Dermis microvascular lymphatic vessel endothelial cell (primary cell): ENCODE measurements around the gene ABHD14A. TPM values are rescaled to one million over a fixed set of nuclear protein-coding genes. Genes with fewer than 3 reads are reported as not detected.
"Not testable (repeated sequence)": the region's sequence is repeated elsewhere in the genome, so short reads cannot be mapped to it uniquely, and the experiment has no call there.

Experiments
- DNase-seq, 2 donors: peaks; one replicate each; pipeline versions ENCODE4 v3.0.0 to v3.0.0-alpha.2; 2010; ENCODE audit warnings: low read depth in 2 of 2
- total RNA-seq: library from RNA; depleted of rRNA; stranded (reverse); fragments of >200 nt; gene quantifications from 2 replicates; pipeline ENCODE4 v1.2.1, GENCODE V29; 2014

ABHD14A gene
- 4.2 and 5.3 TPM in 2 replicates for total RNA-seq

DNA sequence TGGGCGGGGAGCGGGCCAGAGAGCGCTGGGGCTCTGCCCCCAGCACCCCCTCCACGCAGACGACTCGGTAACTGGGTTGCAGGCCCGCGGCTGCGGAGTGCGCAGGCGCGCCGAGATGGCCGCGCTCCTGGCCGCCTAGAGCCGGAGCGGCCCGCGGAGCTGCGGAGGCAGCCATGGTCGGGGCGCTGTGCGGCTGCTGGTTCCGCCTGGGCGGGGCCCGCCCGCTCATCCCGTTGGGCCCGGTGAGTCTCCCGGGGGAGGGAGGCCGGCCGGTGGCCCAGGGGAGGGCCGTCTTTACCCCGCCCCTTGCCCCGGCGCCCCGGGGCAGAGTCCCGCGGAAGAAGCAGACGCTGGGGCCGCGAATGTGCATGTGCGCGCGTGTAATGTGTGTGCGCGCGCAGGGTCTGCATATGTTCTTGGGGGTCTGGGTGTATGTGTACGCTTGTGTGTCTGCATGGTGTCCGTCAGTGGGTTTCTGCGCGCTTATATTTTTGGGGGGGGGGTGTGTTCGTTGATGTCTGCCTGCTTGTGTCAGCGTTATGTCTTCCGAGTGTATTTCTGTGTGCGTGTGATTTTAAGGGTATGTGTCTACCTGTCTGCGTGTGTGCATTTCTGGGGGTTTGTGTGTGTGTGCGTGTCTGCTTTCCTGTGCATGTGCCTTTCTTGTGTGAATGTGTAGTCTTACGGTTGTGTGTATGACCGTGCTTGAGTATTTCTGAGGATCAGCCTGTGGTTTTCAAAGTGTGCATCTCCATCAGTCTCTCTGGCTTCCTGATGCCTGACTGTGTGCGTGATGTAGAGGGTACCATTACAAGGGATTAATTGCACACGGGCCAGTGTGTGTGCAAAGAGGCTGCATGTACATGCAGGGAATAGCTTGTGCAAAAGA is at the start of gene ABHD14A:
TSS of gene ABHD14A (plus strand) at position 102 of the 889 bp plus-strand sequence. CDS start at position 174, 72 bp downstream.
- DNase-seq: peak in 1 of 2 donors; percentile 67

DNA sequence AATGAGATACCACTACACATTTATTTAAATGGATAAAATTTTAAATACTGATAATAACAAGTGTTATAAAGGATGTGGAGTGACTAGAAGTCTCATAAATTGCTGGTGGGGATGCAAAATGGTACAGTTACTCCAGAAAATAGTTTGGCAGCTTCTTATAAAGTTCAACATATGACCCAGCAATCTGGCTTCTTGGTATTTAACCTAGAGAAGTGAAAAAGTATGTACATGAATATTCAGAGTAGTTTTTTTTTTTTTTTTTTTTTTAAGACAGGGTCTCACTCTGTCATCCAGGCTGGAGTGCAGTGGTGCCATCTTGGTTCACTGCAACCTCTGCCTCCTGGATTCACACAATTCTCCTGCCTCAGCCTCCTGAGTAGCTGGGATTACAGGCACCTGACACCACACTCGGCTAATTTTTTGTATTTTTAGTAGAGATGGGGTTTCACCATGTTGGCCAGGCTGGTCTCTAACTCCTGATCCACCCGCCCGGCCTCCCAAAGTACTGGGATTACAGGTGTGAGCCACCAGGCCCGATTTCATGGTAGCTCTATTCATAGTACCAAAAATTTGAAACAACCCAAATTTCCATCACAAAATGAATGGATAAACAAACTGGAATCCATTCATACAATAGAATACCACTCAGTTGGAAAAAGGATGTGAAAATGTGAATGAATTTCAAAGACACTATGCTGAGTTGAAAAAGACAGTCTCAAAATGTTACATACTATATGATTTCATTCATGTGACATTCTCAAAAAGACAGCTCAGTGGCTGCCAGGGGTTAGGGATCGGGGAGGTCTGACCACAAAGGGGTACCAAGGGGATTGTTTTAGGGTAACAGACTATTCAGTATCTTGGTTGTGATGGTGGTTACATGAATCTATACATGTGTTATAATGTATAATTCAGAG is 47.5 kb upstream of the ABHD14A start:
- no peak for DNase-seq

DNA sequence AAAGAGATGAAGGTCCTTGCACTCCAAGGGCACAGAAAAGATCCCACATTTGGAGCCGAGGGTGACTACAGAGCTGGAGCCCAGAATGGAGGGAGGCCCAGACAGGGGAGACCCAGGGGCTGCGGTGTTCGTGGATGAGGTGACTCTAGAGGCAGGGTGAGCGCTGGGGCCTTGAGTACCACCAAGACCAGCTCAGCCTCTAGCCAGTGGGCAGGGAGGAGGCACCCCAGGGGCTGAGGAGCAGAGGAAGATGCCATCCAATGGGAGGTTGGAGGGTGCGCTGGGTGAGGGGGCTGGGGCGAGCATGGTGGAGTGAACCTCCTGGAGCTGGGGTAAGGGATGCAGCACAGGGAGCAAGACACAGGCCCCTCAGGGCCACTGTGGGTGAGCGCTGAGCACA is 46.4 kb upstream of the ABHD14A start:
- no peak for DNase-seq

DNA sequence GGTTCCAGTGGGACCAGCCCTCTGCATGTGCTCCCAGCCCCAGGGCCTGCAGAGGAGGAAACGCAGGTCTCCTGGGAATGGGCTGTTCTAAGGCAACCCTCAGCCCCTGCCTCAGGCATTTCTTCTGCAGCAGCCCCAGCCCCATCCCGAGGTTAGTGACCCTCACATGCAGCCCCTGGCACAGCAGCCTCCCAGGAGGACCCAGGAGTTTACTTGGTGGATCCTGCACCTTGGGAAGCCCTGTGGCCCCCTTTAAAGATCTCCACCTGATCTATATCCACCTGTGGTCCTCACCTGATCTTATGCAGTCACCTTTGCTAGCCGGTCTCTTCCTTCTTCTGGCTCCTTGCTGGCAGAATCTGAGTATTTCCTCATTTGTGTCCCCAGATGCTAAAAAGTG is 45.9 kb upstream of the ABHD14A start:
- not testable (repeated sequence) for DNase-seq

DNA sequence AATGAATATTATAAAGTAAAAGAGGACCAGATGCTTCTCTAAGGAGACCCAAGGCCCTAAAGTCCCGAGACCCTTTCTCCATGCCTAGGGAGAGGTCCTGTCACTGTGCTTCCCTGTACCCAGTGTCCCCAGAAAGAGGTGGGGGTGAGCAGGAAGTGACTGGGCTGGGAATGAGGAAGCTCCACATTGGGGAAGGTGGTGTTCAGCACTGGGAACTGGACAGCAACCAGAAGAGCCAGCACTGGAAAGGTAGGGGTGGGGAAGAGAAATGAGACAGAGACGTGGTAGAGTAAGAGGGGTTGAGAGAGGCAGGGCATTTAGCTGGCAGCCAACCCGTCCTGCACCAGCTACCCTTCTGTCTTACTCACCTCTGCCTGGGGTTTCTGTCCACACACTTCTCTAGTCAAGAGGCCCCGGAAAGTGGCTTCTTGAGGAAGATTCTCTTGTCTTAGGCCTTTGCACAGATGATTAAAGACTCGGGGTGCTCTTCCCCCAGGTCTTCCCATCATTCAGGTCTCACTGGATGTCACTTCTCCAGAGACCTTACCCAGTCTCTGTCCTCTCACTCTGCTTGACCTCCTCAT is 45.4 kb upstream of the ABHD14A start:
- DNase-seq: no peak

DNA sequence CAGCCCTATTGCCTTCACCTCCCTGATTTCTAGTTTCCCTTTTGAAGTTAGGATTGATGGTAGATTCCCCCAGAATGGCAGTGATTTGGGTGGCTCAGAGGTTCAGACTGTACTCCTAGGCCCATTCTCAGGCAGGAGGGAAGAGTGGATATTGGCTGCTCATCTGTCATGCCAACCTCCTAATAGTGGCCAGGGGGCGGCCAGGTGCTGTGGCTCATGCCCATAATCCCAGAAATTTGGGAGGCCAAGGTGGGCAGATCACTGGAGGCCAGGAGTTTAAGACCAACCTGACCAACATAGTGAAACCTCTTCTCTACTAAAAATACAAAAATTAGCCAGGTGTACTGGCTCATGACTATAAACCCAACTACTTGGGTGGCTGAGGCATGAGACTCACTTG is 44.4 kb upstream of the ABHD14A start:
- DNase-seq: no peak

DNA sequence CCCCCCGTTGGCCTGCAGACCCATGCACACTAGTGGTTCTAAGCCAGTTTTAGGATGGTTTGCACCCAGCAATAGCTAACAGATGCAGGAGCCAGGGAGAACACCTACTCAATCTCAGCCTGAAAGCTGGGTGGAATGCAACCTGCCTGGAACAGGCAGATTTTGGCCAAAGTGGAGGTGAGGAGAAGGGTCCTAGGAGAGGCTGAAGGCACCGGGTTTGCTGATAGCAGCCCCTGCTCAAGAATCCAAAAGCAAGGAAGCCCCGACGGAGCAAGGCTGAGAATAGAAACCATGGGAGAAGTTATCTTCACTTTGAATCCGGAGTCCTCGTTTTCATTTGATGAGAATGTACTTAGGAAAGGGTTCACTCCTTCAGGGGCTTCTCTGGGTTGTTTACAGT is 43.1 kb upstream of the ABHD14A start:
- no peak for DNase-seq

DNA sequence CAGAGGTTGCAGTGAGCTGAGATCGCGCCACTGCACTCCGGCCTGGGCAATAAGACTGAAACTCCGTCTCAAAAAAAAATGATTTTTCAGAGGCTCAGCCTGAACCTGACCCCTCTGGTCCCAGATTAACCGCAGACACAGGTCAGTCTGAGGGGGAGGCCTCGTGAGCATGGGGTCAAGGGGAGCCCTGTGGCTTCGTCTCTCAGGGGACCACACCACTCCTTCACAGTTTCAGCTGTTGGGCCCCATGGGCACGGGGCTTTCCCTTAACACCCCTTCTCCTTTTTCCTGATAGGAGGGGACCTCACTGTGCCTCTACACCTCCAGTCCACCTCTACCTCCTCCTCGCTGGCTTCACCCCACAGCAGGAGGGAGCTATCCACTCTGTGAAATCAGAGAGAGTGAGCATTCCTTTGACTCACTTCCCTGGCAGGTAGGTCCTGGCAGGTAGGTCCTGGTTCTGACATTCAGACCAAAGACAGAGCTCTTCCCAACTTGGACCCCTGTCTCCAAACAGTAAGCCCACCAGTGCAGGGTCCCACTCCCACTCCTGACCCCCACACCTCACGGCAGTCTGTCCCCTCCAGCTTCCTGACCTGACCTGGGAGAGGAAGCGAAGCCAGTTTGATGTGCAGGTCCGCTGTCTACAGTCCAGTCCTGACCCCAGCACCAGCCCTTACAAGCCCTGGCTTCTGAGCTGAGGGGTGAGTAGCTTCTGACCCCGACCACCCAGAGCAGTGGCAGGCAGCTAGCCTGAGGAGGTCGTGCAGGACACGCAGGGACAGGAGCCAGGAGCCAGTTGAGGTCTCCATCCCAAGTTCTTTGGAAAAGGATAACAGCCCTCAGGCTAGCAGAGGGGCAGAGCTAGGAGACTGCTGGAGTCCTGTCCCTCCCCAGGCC is 42.1 kb upstream of the ABHD14A start:
- no peak for DNase-seq

DNA sequence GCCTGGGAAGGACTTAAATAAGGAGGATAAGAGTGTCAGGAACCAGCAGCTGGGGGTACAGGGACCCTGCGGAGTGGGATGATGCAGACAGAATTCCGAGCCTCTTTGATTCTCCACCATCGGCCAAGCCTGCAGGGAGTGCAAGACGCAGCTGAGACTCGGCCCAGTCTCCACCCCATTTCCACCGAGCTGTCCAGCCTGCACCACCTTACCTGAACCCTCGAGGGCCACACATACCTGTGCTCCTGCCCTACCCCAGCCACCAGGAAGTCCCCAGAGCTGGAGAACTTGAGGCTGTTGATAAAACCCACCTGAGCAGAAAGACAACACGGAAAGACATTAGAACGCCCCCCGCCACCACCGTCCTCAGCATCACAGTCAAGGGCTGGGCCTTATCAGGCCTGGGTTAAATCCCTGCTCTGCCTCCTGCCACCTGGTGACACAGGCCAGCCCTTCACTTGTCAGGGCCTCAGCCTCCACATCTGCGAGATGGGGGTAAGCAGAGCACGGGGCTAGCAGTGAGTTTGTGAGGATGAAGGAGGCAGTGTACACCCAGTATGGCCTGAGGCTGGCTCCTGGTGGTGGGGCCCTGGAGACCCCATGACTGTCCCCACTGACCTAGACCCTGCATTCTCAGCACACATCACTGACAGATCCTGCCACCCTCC is 41.3 kb upstream of the ABHD14A start:
- no peak for DNase-seq

DNA sequence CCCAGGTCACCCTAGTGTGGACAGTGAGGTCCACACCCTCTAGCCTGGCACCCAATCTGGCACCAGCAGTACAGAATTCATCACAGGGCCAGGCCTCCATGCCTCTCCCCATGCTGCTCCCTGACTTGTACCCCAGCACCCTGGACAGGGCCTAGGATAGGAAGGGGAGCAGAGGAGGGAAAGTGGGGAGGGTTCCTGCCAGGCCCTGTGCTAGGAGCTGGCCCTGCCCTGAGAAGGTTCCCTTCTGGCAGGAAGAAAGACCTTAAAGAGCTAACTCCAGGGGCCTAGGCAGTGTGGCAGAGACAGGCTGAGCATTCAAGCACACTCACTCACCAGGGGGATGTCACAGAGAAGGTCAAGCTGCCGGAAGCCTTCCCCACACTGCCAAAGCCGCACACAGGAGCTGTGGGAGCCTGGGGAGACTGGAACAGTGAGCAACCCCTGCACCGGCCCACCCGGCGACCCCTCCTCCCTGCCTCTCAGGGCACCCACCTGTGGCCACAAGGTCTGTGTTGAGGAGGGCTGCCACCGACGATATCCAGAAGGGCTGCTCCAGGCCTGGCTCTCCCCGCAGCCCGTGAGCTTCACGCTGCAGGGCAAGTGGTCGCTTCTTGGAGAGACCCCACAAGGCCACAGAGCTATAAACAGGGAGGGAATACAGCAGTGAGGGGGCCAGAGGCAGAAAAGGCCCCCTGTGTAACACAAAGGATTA is 40.6 kb upstream of the ABHD14A start:
- no peak for DNase-seq

DNA sequence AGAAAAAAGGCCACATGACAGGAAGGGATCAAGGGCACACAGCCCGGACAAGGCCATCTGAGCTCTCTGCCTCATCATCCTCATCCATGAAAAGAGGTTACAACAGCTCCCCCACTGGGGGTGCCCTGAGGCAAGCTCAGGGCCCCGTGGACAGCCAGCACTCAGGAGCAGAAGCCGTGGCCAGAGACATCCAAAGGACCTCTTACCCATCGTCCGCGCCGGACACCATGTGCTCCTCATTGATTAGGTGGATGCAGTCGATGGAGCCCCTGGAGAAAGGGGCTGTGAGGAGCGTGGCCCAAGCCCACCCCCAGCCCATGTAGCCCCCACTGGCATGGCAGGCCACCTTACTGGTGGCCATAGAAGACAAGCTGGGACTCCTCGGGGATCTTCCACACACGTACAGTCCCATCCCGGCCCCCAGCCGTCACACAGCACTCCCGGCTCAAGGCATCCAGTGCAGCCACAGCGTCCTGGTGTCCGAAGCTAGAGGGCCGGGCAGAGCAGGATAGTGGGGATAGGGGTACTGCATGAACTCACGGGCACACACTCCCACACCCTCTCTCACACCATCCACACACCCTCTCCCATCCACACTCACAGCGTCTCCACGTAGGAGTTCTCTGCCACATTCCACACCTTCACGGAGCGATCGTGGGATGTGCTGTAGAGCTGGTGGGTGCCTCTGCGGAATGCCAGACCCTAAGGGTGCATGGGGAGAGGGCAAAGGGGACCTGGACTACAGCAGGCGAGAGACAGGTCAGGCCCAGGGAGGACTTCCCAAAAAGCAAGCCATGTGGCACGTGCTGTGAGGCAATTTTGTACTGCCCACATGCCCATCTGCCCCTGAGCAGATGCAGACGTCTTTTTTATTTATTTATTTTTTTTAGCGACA is 39.6 kb upstream of the ABHD14A start:
- DNase-seq: no peak

DNA sequence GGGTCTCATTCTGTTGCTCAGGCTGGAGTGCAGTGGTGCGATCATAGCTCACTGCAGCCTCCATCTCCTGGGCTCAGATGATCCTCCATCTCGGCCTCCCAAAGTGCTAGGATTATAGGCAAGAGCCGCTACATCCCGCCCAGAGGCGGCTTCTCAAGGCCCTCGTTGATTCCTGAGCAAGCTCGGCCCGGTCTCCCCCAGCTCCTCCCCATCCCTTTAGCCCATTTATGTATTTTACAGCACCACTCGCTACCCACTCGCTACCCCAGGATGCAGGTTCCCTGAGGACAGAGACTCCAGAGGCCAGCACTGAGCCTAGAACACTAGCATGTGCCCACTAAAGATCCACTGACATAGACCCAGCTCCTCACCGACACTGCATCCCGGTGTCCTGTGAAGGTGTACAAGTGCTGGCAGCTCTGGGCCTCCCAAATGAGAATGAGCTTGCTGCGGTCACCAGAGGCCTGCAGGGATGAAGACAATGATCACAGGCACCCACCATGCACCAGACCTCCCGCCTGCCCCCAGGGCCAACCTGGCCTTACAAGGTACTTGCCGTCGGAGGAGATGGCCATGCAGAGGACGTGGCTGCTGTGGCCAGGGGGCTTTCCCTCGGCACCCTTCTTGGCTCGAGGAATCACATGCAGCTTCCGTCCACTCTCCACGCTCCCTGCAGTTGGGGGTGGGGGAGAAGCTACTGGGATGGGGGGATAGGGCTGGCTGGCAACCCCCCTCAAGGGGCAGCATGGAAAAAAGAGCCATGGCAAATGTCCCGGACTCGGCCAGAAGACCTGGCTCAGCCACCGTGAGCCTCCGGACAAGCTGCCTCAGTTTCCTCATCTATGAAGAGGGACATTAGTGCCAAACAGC is 38.7 kb upstream of the ABHD14A start:
- DNase-seq: no peak

DNA sequence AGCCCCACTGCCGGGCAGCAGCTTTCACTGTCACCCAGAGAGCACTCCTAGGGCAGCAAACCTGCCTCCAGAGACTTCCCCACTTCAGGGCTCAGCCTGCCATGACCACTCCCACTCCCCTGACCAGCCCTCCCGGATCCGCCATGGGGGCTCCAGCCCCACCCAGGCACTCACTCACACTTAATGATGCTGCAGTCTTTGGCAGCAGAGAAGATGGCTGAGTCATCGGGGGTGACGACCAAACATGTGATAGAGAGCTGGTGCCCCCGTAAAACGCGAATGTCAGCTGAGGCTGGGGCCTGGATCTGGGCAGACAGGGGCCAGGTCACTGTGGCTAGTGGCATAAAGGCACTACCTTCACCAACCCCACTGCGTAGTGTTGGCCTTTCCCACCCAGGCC is 37.9 kb upstream of the ABHD14A start:
- DNase-seq: no peak

DNA sequence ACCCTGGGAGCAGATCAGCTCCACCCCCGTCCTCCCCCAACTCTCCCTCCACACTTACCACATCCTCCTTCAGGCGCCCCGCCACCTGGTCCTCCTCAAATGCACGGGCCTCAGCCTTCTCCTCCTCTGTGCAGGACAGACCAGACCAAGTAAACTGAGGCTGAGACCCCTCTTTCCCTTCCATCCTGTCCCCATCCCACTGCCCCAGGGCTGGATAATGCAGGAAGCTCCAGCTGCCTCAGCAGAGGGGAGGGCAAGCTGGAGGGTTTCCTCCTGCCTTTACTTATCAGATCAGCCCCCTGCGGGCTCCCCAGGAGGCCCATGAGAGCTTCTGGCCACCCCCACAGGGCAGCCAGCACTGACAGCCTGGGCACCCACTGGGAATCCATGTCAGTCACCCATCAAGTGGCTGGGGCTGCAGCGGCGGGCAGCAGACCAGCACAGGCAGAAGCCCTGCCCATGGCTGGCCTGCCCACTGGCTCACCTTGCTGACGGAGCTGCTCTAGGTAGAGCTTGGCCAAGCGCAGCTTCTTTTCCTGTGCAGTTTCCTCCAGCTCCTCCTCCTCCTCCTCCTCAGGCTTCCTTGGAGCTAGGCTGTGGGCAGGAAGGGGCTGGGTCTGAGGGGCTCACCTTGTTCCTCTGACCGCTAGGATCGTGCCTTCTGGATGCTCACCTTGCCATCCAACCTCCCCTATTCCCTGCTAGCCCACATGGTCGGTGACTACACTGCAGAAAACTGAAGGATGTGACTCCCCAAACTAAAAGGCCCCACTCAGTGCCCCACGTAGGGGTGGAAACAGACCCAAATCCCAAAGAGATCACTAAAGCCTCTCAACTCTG is 37.0 kb upstream of the ABHD14A start:
- no peak for DNase-seq

DNA sequence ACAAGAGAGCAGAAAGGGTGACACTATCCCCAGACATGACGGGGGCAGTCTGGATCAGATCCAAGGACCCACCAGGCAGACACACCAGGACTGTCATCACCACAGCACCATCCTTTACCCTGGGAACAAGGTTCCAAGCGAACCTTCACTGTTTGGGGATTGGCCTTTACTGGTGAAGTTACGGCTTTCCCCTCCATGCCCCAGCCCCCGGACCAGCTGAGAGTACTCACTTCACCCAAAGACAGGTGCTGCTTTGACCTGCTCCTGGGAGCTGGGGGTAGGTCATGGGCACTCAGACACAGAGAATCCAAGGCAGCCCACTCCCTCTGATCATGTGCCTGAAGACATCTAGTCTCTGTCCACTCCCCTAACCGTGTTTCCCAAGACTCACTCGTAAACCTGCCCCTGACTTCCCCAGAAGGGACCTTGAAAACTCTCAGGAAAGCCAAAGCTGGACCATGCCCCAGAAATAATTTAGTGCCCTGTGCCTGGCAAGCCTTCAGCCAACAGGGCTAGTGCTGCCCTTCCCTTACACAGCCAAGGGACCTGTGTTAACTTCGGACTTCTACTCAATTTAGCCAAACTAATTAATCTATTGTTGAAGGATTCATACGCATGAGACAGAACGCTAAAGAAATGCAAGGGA is 36.0 kb upstream of the ABHD14A start:
- DNase-seq: no peak
